Measurements from ENCODE around the gene SSR4. TPM values are rescaled to one million over a fixed set of nuclear protein-coding genes. Genes with fewer than 3 reads are reported as not detected.

SSR4 gene
- total and polyA plus RNA-seq, 2 of the 13 experiments (the other 11 are each of a cell fraction or from before 2014, with no cell fraction given), result 214 to 288 TPM

- Histone ChIP-seq H3K4me1 (ENCODE audit: insufficient read depth, low read length) (peaks cover 23% of the 10 kb centered on the region), H3K36me3 (replicated peaks in 1 of 2; ENCODE audit: control insufficient read depth in 1 of 2, insufficient read depth in 2 of 2, low read length in 2 of 2) (peaks cover 0 to 3% of the 10 kb centered on the region in 2 experiments; a peak in 2 of 5 replicates), H3K4me2 (ENCODE audit: low read depth, low read length) (no peak overlapping the region), H3K9ac (ENCODE audit: insufficient read depth, low read depth, low read length) (no peak overlapping the region), H3K27me3 (ENCODE audit: control insufficient read depth in 1 of 2, insufficient read depth in 2 of 2, low read length in 2 of 2) (no peaks in the 10 kb centered on the region; a peak in 1 of 5 replicates), H3K79me2 (ENCODE audit: insufficient read depth, low read length) (peaks cover 22% of the 10 kb centered on the region), H3K27ac (ENCODE audit: extremely low read length, insufficient read depth, low read length) (no peak overlapping the region), H4K20me1 (ENCODE audit: insufficient read depth, low read length) (no peaks in the 10 kb centered on the region), H2AFZ (ENCODE audit: low read length) (no peak overlapping the region), H3K4me3 (replicated peaks in 1 of 3; ENCODE audit: insufficient read depth in 1 of 3, low read depth in 2 of 3, low read length in 3 of 3) (no peak overlapping the region), H3K9me3 (ENCODE audit: low read length) (no peaks in the 10 kb centered on the region)
- FAIRE-seq (no peak), ATAC-seq (no peak), DNase-seq (ENCODE audit: low spot score) (no peak)
- BruUV-seq (replicated peaks), result no TSS peak
- TF ChIP-seq RFX3 (CRISPR knock-in tag; IDR thresholded peaks at IDR 0.05), result no peak
- TF ChIP-seq GABPB1 (CRISPR knock-in tag; IDR thresholded peaks at IDR 0.05), result no peak
- no peak for TF ChIP-seq ZNF333 (CRISPR knock-in tag; IDR thresholded peaks at IDR 0.05; ENCODE audit: borderline replicate concordance)
- TF ChIP-seq MLLT10 (CRISPR knock-in tag; IDR thresholded peaks at IDR 0.05), result no peak
- TF ChIP-seq SRSF1 (optimal IDR thresholded peaks at IDR 0.05; ENCODE audit: low read depth, low read length), result no peak
- no peak for TF ChIP-seq ZMYM2 (CRISPR knock-in tag; IDR thresholded peaks at IDR 0.05)
- TF ChIP-seq ZNF552 (CRISPR knock-in tag; IDR thresholded peaks at IDR 0.05; ENCODE audit: borderline replicate concordance), result no peak
- TF ChIP-seq FOXJ3 (CRISPR knock-in tag; IDR thresholded peaks at IDR 0.05; ENCODE audit: borderline replicate concordance), result no peak
- TF ChIP-seq SMYD3 (CRISPR knock-in tag; IDR thresholded peaks at IDR 0.05), result no peak
- no peak for TF ChIP-seq ZNF263 (CRISPR knock-in tag; IDR thresholded peaks at IDR 0.05)
- TF ChIP-seq KLF12 (CRISPR knock-in tag; IDR thresholded peaks at IDR 0.05; ENCODE audit: borderline replicate concordance), result no peak
- WGBS (ENCODE audit: low lambda C conversion rate), result 96% methylated on average over 9 of the region's 17 CpGs
- in situ Hi-C loops (cut with HindIII; ENCODE audit: extremely low pct_ligation_motif_present, low pct_unique_long_range_greater_than_20kb), result no loop called here
- intact Hi-C loops (cut with micrococcal nuclease; ENCODE audit: unreplicated experiment), result no loop called here
- ChIA-PET CTCF (ENCODE audit: low intra/inter-chr PET ratio, low total read pairs) (no interaction called here), POLR2A (interaction anchor here (1.5 kb wide), 1 partner anchor 9 kb away, joined by 4 read pairs; no protein-coding TSS in a partner anchor)
These were observed 3.2 kb upstream of the SSR4 start for GRCh38 chrX:153791104-153791852.
